Neutrophil (primary cell): ENCODE results near the gene MRGPRF.

ENCODE experiments used
- H3K27ac ChIP-seq: fragments of 200-600 bp; sonication (generic); 2 replicates; pipeline ENCODE4 v1.5.1; 2016; ENCODE audit warnings: mild to moderate bottlenecking, moderate library complexity
- H3K27me3 ChIP-seq: fragments of 200-600 bp; sonication (generic); 2 replicates; pipeline ENCODE4 v1.6.0; 2016; ENCODE audit warnings: mild to moderate bottlenecking
- H3K36me3 ChIP-seq: fragments of 200-600 bp; sonication (generic); 2 replicates; pipeline ENCODE4 v1.5.1; 2017
- H3K4me1 ChIP-seq, 2 experiments: fragments of 200-600 bp in 1 of 2; sonication (generic) in 1 of 2; 1 replicate in 1 of 2; 2 replicates in 1 of 2; pipeline versions ENCODE4 v1.5.1 to v1.6.1; 2013 to 2016; ENCODE audit warnings: low read depth in 1 of 2, low read length in 1 of 2, mild to moderate bottlenecking in 1 of 2, moderate library complexity in 1 of 2; ENCODE audit not compliant: control insufficient read depth in 1 of 2, insufficient read depth in 1 of 2
- H3K4me3 ChIP-seq, 2 experiments: fragments of 200-600 bp in 1 of 2; sonication (generic) in 1 of 2; 1 replicate in 1 of 2; 2 replicates in 1 of 2; pipeline ENCODE4 v1.5.1; 2013 to 2016; ENCODE audit warnings: low read depth in 1 of 2, low read length in 1 of 2, mild to moderate bottlenecking in 1 of 2, moderate library complexity in 1 of 2
- H3K9me3 ChIP-seq: fragments of 200-600 bp; sonication (generic); 2 replicates; pipeline ENCODE4 v1.5.1; 2016
- CTCF ChIP-seq: fragments of 200-600 bp; sonication (generic); IDR thresholded peaks from 2 replicates; pipeline ENCODE4 v1.5.1; 2016; ENCODE audit warnings: antibody characterized with exemption

MRGPRF gene

DNA sequence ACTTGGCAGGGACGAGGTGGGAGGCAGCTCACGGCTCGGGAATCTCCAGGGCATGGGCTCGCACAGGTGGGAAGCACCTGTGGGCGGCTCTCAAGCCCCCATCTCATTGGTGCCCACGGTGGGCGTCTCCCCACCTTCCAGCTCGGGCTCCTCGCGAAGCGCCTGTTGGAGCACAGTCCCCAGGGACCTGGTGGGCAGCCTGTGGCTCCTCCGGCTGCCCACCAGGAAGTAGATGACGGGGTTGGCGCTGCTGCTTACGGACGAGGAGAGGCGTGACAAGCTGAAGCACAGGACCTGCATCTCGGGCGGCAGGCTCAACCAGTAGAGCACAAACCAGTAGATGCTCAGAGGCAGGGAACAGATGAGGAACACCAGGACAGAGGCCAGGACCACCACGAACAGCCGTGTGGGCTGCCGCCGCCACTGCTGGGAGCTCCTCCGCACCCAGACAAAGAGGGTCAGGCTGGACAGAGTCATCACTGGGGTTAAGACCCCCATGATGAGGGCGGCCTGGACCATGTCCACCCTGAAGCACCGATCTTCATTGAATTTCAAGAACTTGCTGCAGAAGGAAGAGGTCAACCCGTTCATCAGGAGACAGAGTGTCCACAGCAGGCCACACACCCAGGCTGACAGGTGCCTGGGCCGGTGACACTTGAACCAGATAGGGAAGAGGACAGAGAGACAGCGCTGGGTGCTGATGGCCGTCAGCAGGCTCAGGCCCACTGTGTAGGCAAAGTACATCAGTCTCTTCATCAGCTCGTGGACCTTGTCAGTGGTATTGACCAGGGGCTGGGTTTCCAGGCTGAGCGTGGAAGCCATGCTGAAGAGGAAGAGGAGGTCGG is 32.9 kb downstream of the MRGPRF start:
- H3K36me3 ChIP-seq = no peaks in the 10 kb centered on the region
- no peak overlapping the region for H3K4me3 ChIP-seq
- peaks cover 63% of the 10 kb centered on the region for H3K27me3 ChIP-seq
- H3K27ac ChIP-seq = no peak overlapping the region
- no peaks in the 10 kb centered on the region for H3K9me3 ChIP-seq
- no peaks in the 10 kb centered on the region for H3K4me1 ChIP-seq
- TF ChIP-seq CTCF = no peak

DNA sequence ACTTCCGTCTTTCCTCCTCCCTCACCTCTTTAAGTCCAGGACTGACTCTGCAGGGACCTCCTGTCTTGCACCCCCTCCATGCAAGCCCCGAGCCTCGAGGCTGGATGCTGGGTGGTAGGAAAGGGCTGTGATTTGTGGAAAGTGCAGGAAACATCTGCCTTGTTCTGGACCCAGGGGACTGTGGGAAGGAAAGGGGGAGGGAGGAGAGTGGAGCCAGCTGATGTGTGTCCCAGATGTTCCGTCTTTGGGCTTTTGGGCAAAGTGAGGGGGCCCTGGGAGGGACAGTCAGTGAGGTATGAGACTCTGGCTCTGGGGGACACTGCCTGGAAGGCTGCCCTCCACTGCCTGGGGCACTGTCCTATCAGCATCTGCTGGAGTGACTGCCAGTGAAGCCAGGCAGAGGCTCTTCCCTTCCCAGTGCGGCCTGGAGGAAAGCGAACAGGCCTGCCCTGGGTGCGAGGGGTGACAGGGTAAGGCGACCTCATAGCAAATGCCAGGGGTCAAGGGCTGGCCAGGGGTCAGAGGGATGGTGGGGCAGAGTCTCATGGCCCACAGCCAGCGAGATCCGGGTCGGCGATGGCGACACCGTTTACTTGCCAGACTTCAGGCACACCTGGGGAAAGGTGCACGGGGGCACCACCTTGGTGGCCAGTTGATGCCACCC is 34.0 kb downstream of the MRGPRF start:
- TF ChIP-seq CTCF = no peak
- Histone ChIP-seq H3K27me3 (peaks cover 59% of the 10 kb centered on the region), H3K4me3 (no peak overlapping the region), H3K27ac (no peak overlapping the region), H3K36me3 (no peaks in the 10 kb centered on the region), H3K9me3 (no peaks in the 10 kb centered on the region), H3K4me1 (no peaks in the 10 kb centered on the region)

- H3K9me3 ChIP-seq = no peaks in the 10 kb centered on the region
- no peaks in the 10 kb centered on the region for H3K4me1 ChIP-seq
- TF ChIP-seq CTCF = no peak
- H3K27me3 ChIP-seq = peaks cover 54% of the 10 kb centered on the region
- no peak overlapping the region for H3K27ac ChIP-seq
- H3K36me3 ChIP-seq = no peaks in the 10 kb centered on the region
- no peak overlapping the region for H3K4me3 ChIP-seq
Observed at GRCh38 chr11:68978626-68978930, 34.5 kb downstream of the MRGPRF start.

DNA sequence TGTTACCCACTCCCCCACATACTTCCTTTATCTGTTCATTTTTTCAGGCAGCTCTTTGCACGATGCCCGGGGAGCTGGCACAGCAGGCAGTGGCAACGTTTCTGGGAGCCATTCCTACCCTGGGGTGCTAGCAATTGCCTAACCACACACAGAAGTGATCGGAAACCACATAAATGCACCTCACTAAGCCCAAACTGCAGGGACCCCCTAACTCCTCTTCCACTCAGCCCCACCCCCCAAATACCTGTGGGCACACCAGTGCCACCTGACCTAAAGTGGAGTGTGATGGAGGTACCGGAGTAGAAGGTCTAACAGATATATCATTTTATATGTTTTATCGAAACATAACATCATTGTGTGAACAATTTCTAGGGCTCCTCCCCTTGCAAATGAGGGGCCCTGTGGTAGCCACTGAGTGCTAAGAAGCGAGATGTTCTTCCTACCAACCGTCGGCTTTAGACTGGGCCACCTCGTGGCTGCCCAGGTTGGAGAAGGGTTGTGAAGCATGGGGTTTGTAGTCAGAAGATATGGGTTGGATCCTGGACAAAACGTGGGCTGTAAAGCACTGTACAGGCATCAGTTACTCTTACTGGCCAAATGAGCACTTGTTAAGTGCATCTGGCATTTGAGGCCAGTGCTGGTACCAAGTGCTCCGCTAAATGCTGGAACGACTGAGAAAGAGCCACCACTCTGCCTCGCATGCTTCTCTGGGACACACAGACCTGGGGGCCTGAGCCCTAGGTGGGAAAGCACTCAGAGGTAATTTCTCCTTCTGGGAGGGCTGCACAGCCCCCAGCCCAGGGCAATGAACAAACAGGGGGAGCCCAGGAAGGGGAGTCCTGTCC is 35.0 kb downstream of the MRGPRF start:
- no peak overlapping the region for H3K27ac ChIP-seq
- no peaks in the 10 kb centered on the region for H3K9me3 ChIP-seq
- TF ChIP-seq CTCF = no peak
- H3K4me1 ChIP-seq = no peaks in the 10 kb centered on the region
- peaks cover 48% of the 10 kb centered on the region for H3K27me3 ChIP-seq
- H3K4me3 ChIP-seq = no peak overlapping the region
- no peaks in the 10 kb centered on the region for H3K36me3 ChIP-seq

DNA sequence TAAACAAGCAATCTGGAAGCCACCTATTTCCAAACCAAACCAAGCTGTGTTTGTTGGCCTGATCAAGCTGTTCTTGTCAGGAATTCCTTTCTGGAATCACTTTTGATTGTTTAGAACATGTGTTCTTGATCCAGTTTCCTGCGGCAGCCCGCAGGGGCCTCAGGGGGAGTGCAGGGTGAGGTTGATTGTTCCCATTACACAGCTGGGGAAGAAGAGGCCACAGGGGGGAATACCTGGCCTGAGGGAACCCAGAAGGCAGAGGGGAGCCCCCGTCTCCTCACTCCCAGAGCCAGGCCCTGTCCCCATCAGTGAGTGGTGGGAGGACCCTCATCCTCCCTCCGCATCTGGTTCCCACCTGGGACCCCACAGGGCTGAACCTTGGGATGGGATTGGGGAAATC is 36.5 kb downstream of the MRGPRF start:
- Histone ChIP-seq H3K36me3 (no peaks in the 10 kb centered on the region), H3K27me3 (peaks cover 34% of the 10 kb centered on the region), H3K9me3 (no peaks in the 10 kb centered on the region), H3K27ac (no peak overlapping the region), H3K4me3 (no peak overlapping the region), H3K4me1 (no peaks in the 10 kb centered on the region)
- no peak for TF ChIP-seq CTCF
